Forelimb muscle (tissue), 1 donor: ENCODE data around the gene IRAK1. TPM values are rescaled to one million over a fixed set of nuclear protein-coding genes. Genes with fewer than 3 reads are reported as not detected.

Source experiments
- DNase-seq: peaks from one replicate; pipeline ENCODE4 v3.0.0-alpha.2; 2013; ENCODE audit warnings: low read depth
- polyA plus RNA-seq: library from polyadenylated mRNA; unstranded; fragments of 120-200 nt; gene quantifications from one replicate; pipeline ENCODE4 v1.2.1, GENCODE V29; 2013; ENCODE audit not compliant: insufficient read length

IRAK1 gene
- polyA plus RNA-seq, 1 donor = 46.7 TPM

GRCh38 chrX:154019061-154019621 is 561 bp downstream of the IRAK1 start:
- DNase-seq = no peak

- DNase-seq = no peak
These were observed 1.1 kb downstream of the IRAK1 start for GRCh38 chrX:154018518-154019060.

GRCh38 chrX:154017766-154018517 is 1.8 kb downstream of the IRAK1 start:
- no peak for DNase-seq

GRCh38 chrX:154016366-154017076 is 3.2 kb downstream of the IRAK1 start:
- no peak for DNase-seq

GRCh38 chrX:154015581-154016264 is 4.0 kb downstream of the IRAK1 start:
- DNase-seq = no peak

- DNase-seq = no peak
These were observed 5.0 kb downstream of the IRAK1 start for GRCh38 chrX:154014429-154015380.

- no peak for DNase-seq
These were observed 5.9 kb downstream of the IRAK1 start for GRCh38 chrX:154013614-154014360.

- no peak for DNase-seq
These were observed 6.7 kb downstream of the IRAK1 start for GRCh38 chrX:154013001-154013421.

- DNase-seq = no peak
These were observed 7.2 kb downstream of the IRAK1 start for GRCh38 chrX:154012336-154012991.

- DNase-seq = no peak
These were observed 8.0 kb downstream of the IRAK1 start for GRCh38 chrX:154011376-154012335.

GRCh38 chrX:154010330-154011087 is 9.2 kb downstream of the IRAK1 start:
- no peak for DNase-seq

- DNase-seq = no peak
These were observed 11.2 kb downstream of the IRAK1 start for GRCh38 chrX:154008521-154008920.

- DNase-seq = no peak
These were observed 12.8 kb downstream of the IRAK1 start for GRCh38 chrX:154006947-154007346.

GRCh38 chrX:154004315-154004714 is 15.4 kb downstream of the IRAK1 start:
- no peak for DNase-seq

GRCh38 chrX:154002215-154002719 is 17.4 kb downstream of the IRAK1 start:
- DNase-seq = no peak

- DNase-seq = no peak
These were observed 19.7 kb downstream of the IRAK1 start for GRCh38 chrX:154000051-154000450.

- DNase-seq = no peak
These were observed 20.2 kb downstream of the IRAK1 start for GRCh38 chrX:153999359-154000037.
